HCT116 (cell line): ENCODE data around the gene ANKRD60. TPM values are rescaled to one million over a fixed set of nuclear protein-coding genes. Genes with fewer than 3 reads are reported as not detected.

Source experiments
- ATAC-seq: fragments of 200-7000 bp; cut with Tn5 transposase; 2 replicates; pipeline ENCODE4 v1.9.1; 2020; ENCODE audit warnings: mild to moderate bottlenecking, moderate library complexity
- BruUV-seq: library from RNA; stranded (reverse); fragments of 400-500 nt; replicated peaks from 2 replicates; lab custom pipeline; 2021; lab: Mats Ljungman, UMichigan
- CTCF ChIA-PET: fragments of 300-600 bp; sonication (Branson Sonifier 250); formaldehyde crosslinking; loops from one replicate; lab custom pipeline; 2021; ENCODE audit warnings: antibody characterized with exemption; lab: Charles Lee
- POLR2A ChIA-PET: fragments of 300-600, 350-600 bp; sonication (Branson Sonifier 250); formaldehyde crosslinking; loops from one replicate; lab custom pipeline; 2021; ENCODE audit warnings: antibody characterized with exemption; lab: Charles Lee
- RAD21 ChIA-PET, 2 experiments: fragments of 300-600 bp; sonication (Branson Sonifier 250); formaldehyde crosslinking; loops; one replicate each; lab custom pipeline; 2023; ENCODE audit warnings: low total read pairs in 2 of 2; ENCODE audit not compliant: uncharacterized antibody in 2 of 2, unreplicated experiment in 2 of 2, low non-redundant PET in 1 of 2; lab: Charles Lee
- DNase-seq: peaks from one replicate; pipeline ENCODE4 v3.0.0-alpha.2; 2010; ENCODE audit warnings: low read depth, low spot score
- H2AFZ ChIP-seq: fragments of 200-600 bp; shearing (Covaris generic), sonication (generic); 2 replicates; pipeline ENCODE4 v1.6.1; 2017; ENCODE audit warnings: low read depth, mixed run types, mixed read lengths, antibody characterized with exemption, low read length; ENCODE audit not compliant: poor library complexity, severe bottlenecking
- H3K27ac ChIP-seq: 2 replicates; pipeline ENCODE4 v1.5.1; 2012; ENCODE audit warnings: low read depth, low read length
- H3K27me3 ChIP-seq: fragments of 200-600 bp; sonication (generic); 2 replicates; pipeline ENCODE4 v1.6.1; 2016; ENCODE audit warnings: mixed run types, low read length, mixed read lengths; ENCODE audit not compliant: insufficient read depth
- H3K36me3 ChIP-seq, 2 experiments: fragments of 200-500 bp in 1 of 2; fragments of 200-600 bp in 1 of 2; sonication (Bioruptor generic) in 1 of 2; sonication (generic) in 1 of 2; 2 replicates each; pipeline versions ENCODE4 v1.5.1 to v1.6.1; 2014 to 2016; ENCODE audit warnings: low read length in 2 of 2, inconsistent platforms in 1 of 2, mixed read lengths in 1 of 2, mixed run types in 1 of 2; ENCODE audit not compliant: insufficient read depth in 2 of 2, control insufficient read depth in 1 of 2
- H3K4me1 ChIP-seq, 2 experiments: fragments of 200-600 bp in 1 of 2; sonication (generic) in 1 of 2; 2 replicates each; pipeline versions ENCODE4 v1.5.1 to v1.6.1; 2012 to 2017; ENCODE audit warnings: low read length in 2 of 2, inconsistent platforms in 1 of 2, mild to moderate bottlenecking in 1 of 2, mixed read lengths in 1 of 2, mixed run types in 1 of 2, moderate library complexity in 1 of 2; ENCODE audit not compliant: insufficient read depth in 2 of 2, control insufficient read depth in 1 of 2
- H3K4me2 ChIP-seq: fragments of 200-600 bp; sonication (generic); 2 replicates; pipeline ENCODE4 v1.6.1; 2017; ENCODE audit warnings: mixed run types, low read length, mixed read lengths
- H3K4me3 ChIP-seq, 2 experiments: fragments of 200-600 bp in 1 of 2; sonication (generic) in 1 of 2; replicated peaks in 1 of 2; 2 replicates each; pipeline ENCODE4 v1.5.1; 2011 to 2016; ENCODE audit warnings: low read length in 2 of 2, control low read depth in 1 of 2, low read depth in 1 of 2, mild to moderate bottlenecking in 1 of 2, mixed read lengths in 1 of 2, mixed run types in 1 of 2
- H3K79me2 ChIP-seq: fragments of 200-600 bp; sonication (generic); 2 replicates; pipeline ENCODE4 v1.6.1; 2017; ENCODE audit warnings: mild to moderate bottlenecking, mixed run types, low read length, moderate library complexity, mixed read lengths; ENCODE audit not compliant: insufficient read depth
- H3K9ac ChIP-seq: fragments of 200-600 bp; sonication (generic); 2 replicates; pipeline ENCODE4 v1.6.1; 2016; ENCODE audit warnings: low read length, mixed read lengths
- H3K9me2 ChIP-seq: fragments of 200-600 bp; sonication (generic), shearing (Covaris generic); 2 replicates; pipeline ENCODE4 v1.6.1; 2017; ENCODE audit warnings: mixed run types, mild to moderate bottlenecking, moderate library complexity; ENCODE audit not compliant: insufficient read depth
- H3K9me3 ChIP-seq, 2 experiments: fragments of 200-500 bp in 1 of 2; fragments of 200-600 bp in 1 of 2; sonication (Bioruptor generic) in 1 of 2; sonication (generic) in 1 of 2; 2 replicates each; pipeline ENCODE4 v1.6.1; 2014 to 2017; ENCODE audit warnings: low read length in 2 of 2, mixed read lengths in 2 of 2, inconsistent platforms in 1 of 2, low read depth in 1 of 2, mild to moderate bottlenecking in 1 of 2, mixed run types in 1 of 2, moderate library complexity in 1 of 2; ENCODE audit not compliant: control insufficient read depth in 1 of 2, insufficient read depth in 1 of 2
- H4K20me1 ChIP-seq: fragments of 200-600 bp; sonication (generic), shearing (Covaris generic); 2 replicates; pipeline ENCODE4 v1.6.1; 2017; ENCODE audit warnings: mixed run types, mild to moderate bottlenecking, moderate library complexity; ENCODE audit not compliant: insufficient read depth
- CTCF ChIP-seq, 3 experiments: fragments of 200-600 bp in 1 of 3; sonication (generic) in 1 of 3; IDR thresholded peaks in 2 of 3; conservative IDR thresholded peaks in 1 of 3; 2 replicates each; pipeline ENCODE4 v1.5.1; 2012 to 2017; ENCODE audit warnings: low read depth in 2 of 3, low read length in 2 of 3, antibody characterized with exemption in 1 of 3, borderline replicate concordance in 1 of 3, control low read depth in 1 of 3, mild to moderate bottlenecking in 1 of 3, mixed read lengths in 1 of 3, mixed run types in 1 of 3, moderate library complexity in 1 of 3; ENCODE audit not compliant: insufficient read depth in 1 of 3
- POLR2AphosphoS5 ChIP-seq: IDR thresholded peaks from 2 replicates; pipeline ENCODE4 v1.6.1; 2011; ENCODE audit warnings: mild to moderate bottlenecking, low read depth, low read length, moderate library complexity
- SP1 ChIP-seq: IDR thresholded peaks from 2 replicates; pipeline ENCODE4 v1.6.1; 2012; ENCODE audit warnings: low read depth
- intact Hi-C: fragments of 100-400 bp; cut with micrococcal nuclease; formaldehyde crosslinking; loops from 2 replicates; pipeline ENCODE4 v1.10.0; 2022
- total RNA-seq: library from RNA; stranded (reverse); gene quantifications from one replicate; pipeline ENCODE4 v1.2.1, GENCODE V29; 2021; ENCODE audit not compliant: unreplicated experiment
- TF ChIP-seq, protein P1 (sequence below): IDR thresholded peaks from 2 replicates; pipeline ENCODE4 v1.6.1; 2011; ENCODE audit warnings: mild to moderate bottlenecking, low read length, moderate library complexity; ENCODE audit not compliant: insufficient replicate concordance; ENCODE audit errors: extremely low read depth
- TF ChIP-seq, protein P2 (sequence below): IDR thresholded peaks from 2 replicates; pipeline ENCODE4 v1.6.1; 2012

The ANKRD60 gene
- total RNA-seq, 1 experiment from 2014 or later = not detected

DNA sequence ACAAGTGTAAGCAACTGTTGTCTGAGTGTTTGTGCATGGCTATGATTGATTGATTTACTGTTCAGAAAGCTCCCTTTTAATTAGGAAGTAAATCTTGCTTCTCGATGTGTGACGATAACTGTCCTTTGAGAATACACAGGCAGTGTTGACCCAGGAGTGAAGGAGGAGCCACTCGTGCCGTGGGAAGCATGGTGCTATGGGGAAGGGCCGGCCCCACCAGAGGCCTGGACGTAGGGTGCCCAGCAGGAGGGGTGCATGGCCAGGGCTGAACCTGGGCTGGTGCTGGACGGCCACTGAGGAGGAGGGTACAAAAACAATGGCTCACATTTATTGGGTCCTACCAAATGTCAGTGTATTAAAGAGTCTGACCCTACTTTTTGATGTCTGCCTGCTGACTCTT, 60.7 kb downstream of the ANKRD60 start:
- TF ChIP-seq CTCF (IDR thresholded peaks at IDR 0.05 in 2 of 3, conservative IDR thresholded peaks at IDR 0.05 in 1 of 3; ENCODE audit: borderline replicate concordance in 1 of 3, insufficient read depth in 1 of 3, low read depth in 2 of 3, low read length in 2 of 3) = no peak
- TF ChIP-seq, protein P1, sequence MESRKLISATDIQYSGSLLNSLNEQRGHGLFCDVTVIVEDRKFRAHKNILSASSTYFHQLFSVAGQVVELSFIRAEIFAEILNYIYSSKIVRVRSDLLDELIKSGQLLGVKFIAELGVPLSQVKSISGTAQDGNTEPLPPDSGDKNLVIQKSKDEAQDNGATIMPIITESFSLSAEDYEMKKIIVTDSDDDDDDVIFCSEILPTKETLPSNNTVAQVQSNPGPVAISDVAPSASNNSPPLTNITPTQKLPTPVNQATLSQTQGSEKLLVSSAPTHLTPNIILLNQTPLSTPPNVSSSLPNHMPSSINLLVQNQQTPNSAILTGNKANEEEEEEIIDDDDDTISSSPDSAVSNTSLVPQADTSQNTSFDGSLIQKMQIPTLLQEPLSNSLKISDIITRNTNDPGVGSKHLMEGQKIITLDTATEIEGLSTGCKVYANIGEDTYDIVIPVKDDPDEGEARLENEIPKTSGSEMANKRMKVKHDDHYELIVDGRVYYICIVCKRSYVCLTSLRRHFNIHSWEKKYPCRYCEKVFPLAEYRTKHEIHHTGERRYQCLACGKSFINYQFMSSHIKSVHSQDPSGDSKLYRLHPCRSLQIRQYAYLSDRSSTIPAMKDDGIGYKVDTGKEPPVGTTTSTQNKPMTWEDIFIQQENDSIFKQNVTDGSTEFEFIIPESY = no peak
- no peak for TF ChIP-seq POLR2AphosphoS5
- TF ChIP-seq SP1 = no peak
- TF ChIP-seq, protein P2, sequence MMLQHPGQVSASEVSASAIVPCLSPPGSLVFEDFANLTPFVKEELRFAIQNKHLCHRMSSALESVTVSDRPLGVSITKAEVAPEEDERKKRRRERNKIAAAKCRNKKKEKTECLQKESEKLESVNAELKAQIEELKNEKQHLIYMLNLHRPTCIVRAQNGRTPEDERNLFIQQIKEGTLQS = no peak
- ChIA-PET POLR2A (no interaction called here), RAD21 (no interaction called here), CTCF (no interaction called here)
- Histone ChIP-seq H3K36me3 (no peaks in the 10 kb centered on the region), H3K27ac (no peak overlapping the region), H3K4me2 (no peak overlapping the region), H3K9me2 (no peaks in the 10 kb centered on the region), H3K27me3 (0 out of 2 replicates have a peak, but pooled peaks cover 6% of the 10 kb centered on the region), H3K79me2 (no peaks in the 10 kb centered on the region), H3K9ac (no peak overlapping the region), H2AFZ (no peak overlapping the region), H3K9me3 (no peaks in the 10 kb centered on the region), H3K4me1 (no peaks in the 10 kb centered on the region), H4K20me1 (no peaks in the 10 kb centered on the region), H3K4me3 (no peak overlapping the region)
- DNase-seq (no peak), ATAC-seq (no peak)
- intact Hi-C loops = no loop called here
- no TSS peak for BruUV-seq

Other genes with a start within 250 kb of the ANKRD60 start
- 9.9 TPM for gene RAB22A, start 81.1 kb upstream of the ANKRD60 start, total RNA-seq
- gene VAPB, start 160.6 kb upstream of the ANKRD60 start, total RNA-seq = 51.1 TPM